HG03469 (cell line): ENCODE measurements around the gene SCLY.
"Not testable (repeated sequence)": the region's sequence is repeated elsewhere in the genome, so short reads cannot be mapped to it uniquely, and the experiment has no call there.

Source experiments
- ATAC-seq: cut with Tn5 transposase; IDR thresholded peaks from one replicate; pipeline ENCODE4 v1.9.1; 2021; ENCODE audit warnings: mild to moderate bottlenecking, moderate library complexity, moderate number of reproducible peaks; ENCODE audit not compliant: unreplicated experiment

SCLY gene, protein sequence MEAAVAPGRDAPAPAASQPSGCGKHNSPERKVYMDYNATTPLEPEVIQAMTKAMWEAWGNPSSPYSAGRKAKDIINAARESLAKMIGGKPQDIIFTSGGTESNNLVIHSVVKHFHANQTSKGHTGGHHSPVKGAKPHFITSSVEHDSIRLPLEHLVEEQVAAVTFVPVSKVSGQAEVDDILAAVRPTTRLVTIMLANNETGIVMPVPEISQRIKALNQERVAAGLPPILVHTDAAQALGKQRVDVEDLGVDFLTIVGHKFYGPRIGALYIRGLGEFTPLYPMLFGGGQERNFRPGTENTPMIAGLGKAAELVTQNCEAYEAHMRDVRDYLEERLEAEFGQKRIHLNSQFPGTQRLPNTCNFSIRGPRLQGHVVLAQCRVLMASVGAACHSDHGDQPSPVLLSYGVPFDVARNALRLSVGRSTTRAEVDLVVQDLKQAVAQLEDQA

GRCh38 chr2:238060542-238061314 lies at the start of gene SCLY:
SCLY (plus strand) TSS chr2:238061001; CDS start chr2:238061055, 54 bp downstream.
- peak; percentile 93 for ATAC-seq

DNA sequence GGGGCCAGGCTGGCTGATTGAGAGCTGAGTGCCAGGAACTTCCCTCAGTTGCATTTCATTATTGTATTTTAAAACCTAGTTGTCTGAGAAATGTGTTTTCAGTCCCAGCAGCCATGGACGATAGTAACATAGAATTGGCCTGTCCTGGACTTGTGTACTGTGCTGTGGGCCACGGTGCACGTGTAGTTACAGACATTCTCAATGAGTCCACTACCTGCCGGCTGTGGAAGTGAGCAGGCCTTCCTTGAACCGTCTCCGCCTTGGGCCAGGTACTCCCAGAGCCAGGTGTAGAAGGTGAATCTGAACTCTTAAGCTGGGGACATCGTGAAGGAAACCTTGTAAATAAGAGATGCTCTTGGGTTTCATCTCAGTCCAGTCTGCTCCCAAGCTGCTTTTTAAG lies 47.0 kb upstream of the SCLY start:
- ATAC-seq = no peak

DNA sequence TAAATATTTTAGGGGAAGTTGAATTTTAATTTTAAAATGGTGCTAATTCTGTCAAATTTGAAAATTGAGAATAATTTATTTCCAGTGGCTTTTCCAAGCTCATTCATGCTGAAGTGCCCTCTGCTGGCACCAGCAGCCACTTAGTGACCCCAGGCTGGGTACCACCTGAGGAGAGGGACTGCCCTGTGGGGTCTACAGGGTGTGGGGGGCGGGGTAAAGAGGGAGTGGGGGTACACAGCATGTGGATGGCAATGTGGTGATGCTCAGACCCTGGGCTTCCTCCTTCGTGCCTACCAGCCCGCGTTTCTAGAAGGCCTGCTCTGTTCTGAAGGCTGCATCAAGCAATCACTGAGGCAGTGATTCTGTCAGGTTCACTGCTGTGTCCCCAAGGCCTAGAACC lies 45.1 kb upstream of the SCLY start:
- ATAC-seq = no peak

GRCh38 chr2:238016526-238016925 lies 44.3 kb upstream of the SCLY start:
- no peak for ATAC-seq

DNA sequence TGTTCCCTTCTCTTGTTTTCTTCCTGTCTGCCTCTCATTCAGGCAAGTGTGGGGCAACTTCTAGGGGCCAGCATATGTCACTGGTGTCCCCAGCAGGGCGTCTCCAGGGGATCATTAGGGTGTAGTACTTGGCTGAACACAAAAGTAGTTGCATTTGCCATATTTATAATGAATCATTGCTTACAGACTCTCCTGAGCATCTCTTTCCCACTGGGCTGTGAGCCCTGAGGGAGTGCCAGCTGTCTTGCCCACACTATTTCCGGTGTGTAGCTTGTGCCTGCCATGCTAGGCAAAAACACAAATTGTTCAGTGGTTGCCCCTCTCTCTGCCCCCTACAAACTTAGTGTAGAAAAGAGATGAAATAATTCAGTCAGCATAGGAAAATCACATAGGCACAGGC lies 40.8 kb upstream of the SCLY start:
- ATAC-seq = no peak

GRCh38 chr2:238020816-238021215 lies 40.0 kb upstream of the SCLY start:
- no peak for ATAC-seq

- ATAC-seq = no peak
Measured at GRCh38 chr2:238021327-238021726, 39.5 kb upstream of the SCLY start.

- no peak for ATAC-seq
Measured at GRCh38 chr2:238022594-238023157, 38.1 kb upstream of the SCLY start.

DNA sequence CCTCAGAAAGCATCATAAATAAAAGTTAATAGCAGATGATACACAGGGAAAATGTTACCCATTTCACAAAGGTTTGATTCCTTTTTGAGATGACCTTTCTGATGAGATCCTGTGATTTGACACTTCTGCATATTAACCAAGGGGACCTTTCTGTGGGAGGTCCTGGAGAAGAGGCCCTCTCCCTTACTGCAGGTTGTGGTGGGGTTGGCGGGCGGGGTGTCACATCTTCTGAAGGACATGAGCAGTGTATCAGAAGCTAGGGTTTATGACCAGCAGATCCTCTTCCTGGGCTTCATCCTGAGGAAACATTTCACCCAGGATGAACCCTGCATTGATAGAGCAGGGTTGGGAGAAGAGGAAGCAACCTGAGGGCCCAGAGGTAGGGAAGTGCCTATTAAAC lies 37.2 kb upstream of the SCLY start:
- ATAC-seq = no peak

GRCh38 chr2:238024986-238025385 lies 35.8 kb upstream of the SCLY start:
- no peak for ATAC-seq

DNA sequence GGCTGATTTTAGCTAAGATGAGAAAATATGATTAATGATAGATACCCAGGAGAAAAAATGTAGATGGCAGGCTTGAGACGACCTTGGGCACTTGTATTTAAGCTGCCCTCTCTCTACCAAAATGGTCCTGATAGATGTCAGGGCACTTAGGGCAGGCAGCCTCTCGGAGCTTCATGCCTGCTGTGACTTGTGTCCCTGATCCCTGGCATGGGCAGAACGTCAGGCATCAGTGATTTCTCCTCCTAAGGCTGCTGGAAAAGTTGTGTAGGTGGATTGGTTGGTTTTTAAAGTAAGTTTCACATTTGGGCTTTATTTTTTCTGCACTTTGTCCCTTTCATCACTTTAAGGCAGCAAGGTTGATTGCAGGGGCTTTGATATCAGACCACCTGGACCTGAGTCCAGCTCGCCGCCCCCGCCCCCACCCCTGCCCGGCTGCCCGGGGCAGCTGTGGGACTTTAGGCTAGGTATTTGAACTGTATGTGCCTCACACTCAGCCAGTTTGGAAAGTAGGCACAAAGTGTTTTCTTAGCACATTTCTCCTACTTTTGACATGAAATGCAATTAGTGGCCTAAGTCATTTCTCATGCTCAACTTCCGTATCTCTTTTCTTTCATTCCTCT lies 35.0 kb upstream of the SCLY start:
- ATAC-seq = no peak

GRCh38 chr2:238027058-238027457 lies 33.7 kb upstream of the SCLY start:
- no peak for ATAC-seq

- no peak for ATAC-seq
Measured at GRCh38 chr2:238027591-238028415, 33.0 kb upstream of the SCLY start.

- no peak for ATAC-seq
Measured at GRCh38 chr2:238029853-238030252, 30.9 kb upstream of the SCLY start.

DNA sequence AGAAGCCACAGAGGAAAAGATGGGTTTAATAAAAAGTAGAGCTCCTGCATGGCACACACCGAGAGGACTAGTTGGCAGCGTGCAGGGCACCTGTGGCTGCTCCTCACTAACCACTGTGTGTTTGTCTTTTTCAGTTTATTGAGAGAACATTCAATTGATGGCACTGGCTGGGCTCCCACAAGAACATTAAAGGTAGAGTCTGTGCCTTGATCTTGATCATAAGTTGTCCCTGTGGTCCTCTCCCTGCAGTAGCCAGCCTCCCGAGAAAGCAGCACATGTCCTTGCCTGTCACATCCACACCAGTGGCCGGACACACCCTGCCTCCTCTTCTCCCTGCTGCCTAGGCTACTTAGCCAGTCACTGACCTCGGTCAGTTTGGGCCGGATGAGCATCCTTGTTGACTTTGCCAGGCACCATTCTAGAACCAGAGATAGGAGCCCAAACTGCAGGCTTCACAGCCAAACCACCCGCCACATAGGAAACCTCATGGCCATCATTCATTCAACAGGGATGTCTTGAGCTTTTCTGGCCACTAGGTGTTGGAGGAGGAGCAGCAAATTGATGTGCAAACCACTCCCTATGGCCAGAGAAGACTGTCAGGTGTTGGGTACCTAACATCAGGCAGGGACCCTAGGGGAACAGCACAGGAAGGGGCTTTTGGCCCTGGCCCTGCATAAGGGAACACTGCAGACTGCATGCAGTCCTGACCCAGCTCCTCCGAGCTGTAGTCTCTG lies 30.2 kb upstream of the SCLY start:
- no peak for ATAC-seq

GRCh38 chr2:238031751-238032150 lies 29.1 kb upstream of the SCLY start:
- ATAC-seq = no peak

- ATAC-seq = no peak
Measured at GRCh38 chr2:238032755-238033337, 28.0 kb upstream of the SCLY start.

DNA sequence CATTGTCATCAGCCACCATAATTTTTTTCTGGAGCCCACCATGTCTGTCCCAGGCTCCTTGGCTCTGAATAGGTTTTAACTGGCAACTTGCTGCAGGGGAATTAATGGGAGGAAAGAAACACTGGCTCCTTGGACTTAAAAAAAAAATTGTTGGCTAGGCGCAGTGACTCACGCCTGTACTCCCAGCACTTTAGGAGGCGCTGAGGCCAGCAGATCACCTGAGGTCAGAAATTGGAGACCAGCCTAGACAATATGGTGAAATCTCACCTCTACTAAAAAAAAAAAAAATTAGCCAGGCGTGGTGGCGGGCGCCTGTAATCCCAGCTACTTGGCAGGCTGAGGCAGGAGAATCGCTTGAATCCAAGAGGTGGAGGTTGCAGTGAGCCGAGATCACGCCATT lies 26.8 kb upstream of the SCLY start:
- ATAC-seq = not testable (repeated sequence)

- no peak for ATAC-seq
Measured at GRCh38 chr2:238038203-238038602, 22.6 kb upstream of the SCLY start.
